GM18505 (cell line): ENCODE measurements around the gene GPR32.

ENCODE experiments used
- ATAC-seq: cut with Tn5 transposase; IDR thresholded peaks from one replicate; pipeline ENCODE4 v1.9.1; 2021; ENCODE audit not compliant: unreplicated experiment
- POLR2A ChIP-seq: IDR thresholded peaks from 4 replicates; pipeline ENCODE4 v1.6.1; 2011; ENCODE audit warnings: borderline replicate concordance; ENCODE audit not compliant: insufficient read depth, insufficient read length; ENCODE audit errors: extremely low read depth

The GPR32 gene

GRCh38 chr19:50812474-50812873, 42.2 kb downstream of the GPR32 start:
- no peak for ATAC-seq
- TF ChIP-seq POLR2A = no peak

GRCh38 chr19:50814883-50815282, 44.6 kb downstream of the GPR32 start:
- no peak for ATAC-seq

GRCh38 chr19:50815439-50815838, 45.2 kb downstream of the GPR32 start:
- no peak for ATAC-seq
- TF ChIP-seq POLR2A = no peak

More at GRCh38 chr19:50814883-50815282, 44.6 kb downstream of the GPR32 start:
- no peak for TF ChIP-seq POLR2A

- peak; percentile 70 for TF ChIP-seq POLR2A
- peak; percentile 48 for ATAC-seq
Measured at GRCh38 chr19:50817941-50818858, 47.9 kb downstream of the GPR32 start.

GRCh38 chr19:50818859-50819472, 48.7 kb downstream of the GPR32 start:
- TF ChIP-seq POLR2A = no peak
- ATAC-seq = no peak

- no peak for ATAC-seq
- TF ChIP-seq POLR2A = no peak
Measured at GRCh38 chr19:50819636-50820035, 49.4 kb downstream of the GPR32 start.

GRCh38 chr19:50820086-50820485, 49.8 kb downstream of the GPR32 start:
- TF ChIP-seq POLR2A = no peak
- no peak for ATAC-seq

- TF ChIP-seq POLR2A = no peak
- no peak for ATAC-seq
Measured at GRCh38 chr19:50820549-50821247, 50.4 kb downstream of the GPR32 start.

GRCh38 chr19:50821248-50821612, 51.0 kb downstream of the GPR32 start:
- TF ChIP-seq POLR2A = no peak
- no peak for ATAC-seq
